ENCODE measurements around the gene FOXJ3.

FOXJ3 gene

GRCh38 chr1:42340093-42340492 lies 5.1 kb upstream of the FOXJ3 start:
- no peak for DNase-seq (ENCODE audit: low read depth, low spot score)
- CTCF ChIA-PET, result interaction anchor here (2.0 to 3.8 kb wide), 2 partner anchors 9 to 166 kb away, joined by 4 to 19 read pairs; no protein-coding TSS in a partner anchor
- POLR2A ChIA-PET, result no interaction called here
- no peak for TF ChIP-seq CTCF (IDR thresholded peaks at IDR 0.05; ENCODE audit: insufficient read depth, low read length, missing control alignments)
- H3K4me3 ChIP-seq (ENCODE audit: low read depth, low read length), result no peak overlapping the region

- TF ChIP-seq CTCF (IDR thresholded peaks at IDR 0.05; ENCODE audit: insufficient read depth, low read length, missing control alignments), result no peak
- H3K4me3 ChIP-seq (ENCODE audit: low read depth, low read length), result no peak overlapping the region
- POLR2A ChIA-PET, result no interaction called here
- CTCF ChIA-PET, result interaction anchor here (0.6 to 3.8 kb wide), 4 partner anchors 7 to 420 kb away, joined by 3 to 19 read pairs (median 4); no protein-coding TSS in a partner anchor
- DNase-seq (ENCODE audit: low read depth, low spot score), result no peak
Observed at GRCh38 chr1:42336978-42337377, 1.9 kb upstream of the FOXJ3 start.

- DNase-seq (ENCODE audit: low read depth, low spot score), result no peak
- H3K4me3 ChIP-seq (ENCODE audit: low read depth, low read length), result peak overlapping the region; percentile 98
- CTCF ChIA-PET, result interaction anchor here (1.6 kb wide), 1 partner anchor 8 kb away, joined by 5 read pairs; no protein-coding TSS in a partner anchor
- POLR2A ChIA-PET, result no interaction called here
- no peak for TF ChIP-seq CTCF (IDR thresholded peaks at IDR 0.05; ENCODE audit: insufficient read depth, low read length, missing control alignments)
Observed at GRCh38 chr1:42335809-42336518, 929 bp upstream of the FOXJ3 start.

GRCh38 chr1:42334240-42335049 lies 590 bp downstream of the FOXJ3 start:
- peak; percentile 1 for TF ChIP-seq CTCF (IDR thresholded peaks at IDR 0.05; ENCODE audit: insufficient read depth, low read length, missing control alignments)
- ChIA-PET POLR2A (interaction anchor here (1.1 to 1.5 kb wide), 2 partner anchors 122 to 349 kb away, joined by 3 read pairs; partner anchors contain the start of gene PPCS), CTCF (interaction anchor here (1.0 to 3.3 kb wide), 4 partner anchors 11 to 187 kb away, joined by 3 to 26 read pairs (median 4); no protein-coding TSS in a partner anchor)
- no peak for DNase-seq (ENCODE audit: low read depth, low spot score)
- peak overlapping the region; percentile 98 for H3K4me3 ChIP-seq (ENCODE audit: low read depth, low read length)

DNA sequence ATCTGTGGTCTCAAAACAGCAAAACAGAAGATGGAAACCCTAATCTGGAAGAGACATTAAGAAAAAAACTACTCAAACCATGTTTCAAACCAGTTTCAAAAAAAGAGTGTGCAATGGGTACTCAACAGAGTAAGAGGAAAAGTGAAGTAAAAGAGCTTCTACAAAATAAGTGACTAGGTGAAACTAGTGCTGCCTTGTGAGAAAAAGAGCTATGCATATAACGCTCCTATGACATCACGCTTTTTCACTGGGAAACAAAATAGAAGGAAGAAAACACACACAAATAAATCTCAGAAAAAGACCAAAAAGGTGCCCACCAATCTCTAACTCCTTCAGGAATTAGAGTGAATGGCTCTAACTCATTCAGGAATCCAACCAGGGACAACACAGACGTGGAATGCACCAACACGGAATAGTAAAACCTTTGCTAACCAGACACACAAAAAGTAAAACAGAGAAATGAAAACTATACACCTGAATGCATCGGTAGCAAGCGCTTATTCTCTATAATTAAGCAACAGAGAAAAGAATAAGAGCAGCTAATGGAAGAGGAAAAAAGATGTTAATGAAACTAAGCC lies 1.3 kb downstream of the FOXJ3 start:
- peak overlapping the region; percentile 98 for H3K4me3 ChIP-seq (ENCODE audit: low read depth, low read length)
- POLR2A ChIA-PET, result interaction anchor here (1.1 to 1.5 kb wide), 2 partner anchors 123 to 350 kb away, joined by 3 read pairs; partner anchors contain the start of gene PPCS
- CTCF ChIA-PET, result interaction anchor here (1.0 to 3.3 kb wide), 4 partner anchors 12 to 186 kb away, joined by 3 to 26 read pairs (median 4); no protein-coding TSS in a partner anchor
- no peak for DNase-seq (ENCODE audit: low read depth, low spot score)
- TF ChIP-seq CTCF (IDR thresholded peaks at IDR 0.05; ENCODE audit: insufficient read depth, low read length, missing control alignments), result no peak
